ENCODE data around the gene APOBEC3B. TPM values are rescaled to one million over a fixed set of nuclear protein-coding genes. Genes with fewer than 3 reads are reported as not detected.

APOBEC3B gene
- total RNA-seq: 12.3 and 14.5 TPM in 2 replicates
- long read RNA-seq, transcript APOBEC3B-201 (8 exons, 1,533 nt): major isoform, 87 of 92 reads
- long read RNA-seq, partial matches to known transcripts: 2 of 92 reads
- long read RNA-seq, other reads (novel, unspliced or antisense): 3 of 92 reads

- TF ChIP-seq CTCF (conservative IDR thresholded peaks at IDR 0.05): no peak
- Mint-ChIP-seq H3K4me3 (peak within 1 kb of the TSS; percentile 65), H3K9me3 (no peaks in the 10 kb centered on the region), H3K4me1 (peaks cover 17% of the 10 kb centered on the region), H3K36me3 (ENCODE audit: low read depth) (peaks cover 4% of the 10 kb centered on the region), H3K27me3 (ENCODE audit: low read depth) (peaks cover 6% of the 10 kb centered on the region), H3K27ac (ENCODE audit: unreplicated experiment) (peak within 1 kb of the TSS; percentile 88)
- DNase-seq (ENCODE audit: low read depth, low spot score): peak; percentile 32
Measured at GRCh38 chr22:38981992-38982927, at the start of gene APOBEC3B. TSS of gene APOBEC3B (plus strand) at chr22:38982347. CDS start at chr22:38982454, 107 bp downstream.

GRCh38 chr22:38935023-38935422 lies 47.1 kb upstream of the APOBEC3B start:
- Mint-ChIP-seq H3K9me3 (no peaks in the 10 kb centered on the region), H3K27ac (ENCODE audit: unreplicated experiment) (no peak overlapping the region), H3K4me3 (no peak overlapping the region), H3K4me1 (no peaks in the 10 kb centered on the region), H3K27me3 (ENCODE audit: low read depth) (peaks cover 11% of the 10 kb centered on the region), H3K36me3 (ENCODE audit: low read depth) (no peaks in the 10 kb centered on the region)
- TF ChIP-seq CTCF (conservative IDR thresholded peaks at IDR 0.05): no peak
- no peak for DNase-seq (ENCODE audit: low read depth, low spot score)

GRCh38 chr22:38935616-38936015 lies 46.5 kb upstream of the APOBEC3B start:
- no peak overlapping the region for H3K27ac Mint-ChIP-seq (ENCODE audit: unreplicated experiment)
- H3K27me3 Mint-ChIP-seq (ENCODE audit: low read depth): peaks cover 14% of the 10 kb centered on the region
- H3K9me3 Mint-ChIP-seq: no peaks in the 10 kb centered on the region
- DNase-seq (ENCODE audit: low read depth, low spot score): no peak
- TF ChIP-seq CTCF (conservative IDR thresholded peaks at IDR 0.05): no peak
- no peaks in the 10 kb centered on the region for H3K36me3 Mint-ChIP-seq (ENCODE audit: low read depth)
- no peak overlapping the region for H3K4me3 Mint-ChIP-seq
- H3K4me1 Mint-ChIP-seq: no peaks in the 10 kb centered on the region

GRCh38 chr22:38936562-38936961 lies 45.6 kb upstream of the APOBEC3B start:
- Mint-ChIP-seq H3K4me1 (no peaks in the 10 kb centered on the region), H3K4me3 (no peak overlapping the region), H3K9me3 (no peaks in the 10 kb centered on the region), H3K36me3 (ENCODE audit: low read depth) (no peaks in the 10 kb centered on the region), H3K27me3 (ENCODE audit: low read depth) (peaks cover 18% of the 10 kb centered on the region), H3K27ac (ENCODE audit: unreplicated experiment) (no peak overlapping the region)
- no peak for DNase-seq (ENCODE audit: low read depth, low spot score)
- TF ChIP-seq CTCF (conservative IDR thresholded peaks at IDR 0.05): no peak

- DNase-seq (ENCODE audit: low read depth, low spot score): no peak
- Mint-ChIP-seq H3K27me3 (ENCODE audit: low read depth) (peaks cover 22% of the 10 kb centered on the region), H3K4me3 (no peak overlapping the region), H3K36me3 (ENCODE audit: low read depth) (no peaks in the 10 kb centered on the region), H3K9me3 (no peaks in the 10 kb centered on the region), H3K27ac (ENCODE audit: unreplicated experiment) (no peak overlapping the region), H3K4me1 (no peaks in the 10 kb centered on the region)
- no peak for TF ChIP-seq CTCF (conservative IDR thresholded peaks at IDR 0.05)
Measured at GRCh38 chr22:38937036-38937435, 45.1 kb upstream of the APOBEC3B start.
